Suprapubic skin (tissue), 4 donors: ENCODE data around the gene NEBL. TPM values are rescaled to one million over a fixed set of nuclear protein-coding genes. Genes with fewer than 3 reads are reported as not detected.

Experiments used
- DNase-seq, 2 donors: peaks; one replicate each; pipeline ENCODE4 v3.0.0-alpha.2; 2019; ENCODE audit warnings: low spot score in 2 of 2
- H3K27ac ChIP-seq: fragments of 200-600 bp; sonication (generic); one replicate; pipeline ENCODE4 v1.5.1; 2019
- H3K27me3 ChIP-seq: fragments of 200-600 bp; sonication (generic); one replicate; pipeline ENCODE4 v1.5.1; 2019
- H3K36me3 ChIP-seq: fragments of 200-600 bp; sonication (generic); one replicate; pipeline ENCODE4 v1.5.1; 2019
- H3K4me1 ChIP-seq: fragments of 200-600 bp; sonication (generic); one replicate; pipeline ENCODE4 v1.5.1; 2019
- H3K4me3 ChIP-seq: fragments of 200-600 bp; sonication (generic); one replicate; pipeline ENCODE4 v1.5.1; 2019; ENCODE audit warnings: mild to moderate bottlenecking
- H3K9me3 ChIP-seq: fragments of 200-600 bp; sonication (generic); one replicate; pipeline ENCODE4 v1.5.1; 2019
- CTCF ChIP-seq, 2 donors: fragments of 200-600 bp in 1 of 2; fragments of 450-650 bp in 1 of 2; sonication (generic) in 1 of 2; IDR thresholded peaks; one replicate each; pipeline ENCODE4 v1.5.1; 2016 to 2019; ENCODE audit warnings: antibody characterized with exemption in 2 of 2, mild to moderate bottlenecking in 1 of 2, moderate library complexity in 1 of 2
- EP300 ChIP-seq: sonication (generic); formaldehyde crosslinking; IDR thresholded peaks from one replicate; pipeline ENCODE4 v1.6.1; 2017; ENCODE audit warnings: antibody characterized with exemption
- POLR2A ChIP-seq, 2 donors: fragments of 450-650 bp; IDR thresholded peaks; one replicate each; pipeline ENCODE4 v1.6.1; 2017; ENCODE audit warnings: antibody characterized with exemption in 2 of 2, mild to moderate bottlenecking in 2 of 2, moderate library complexity in 2 of 2
- POLR2AphosphoS5 ChIP-seq, 3 donors: sonication (generic); formaldehyde crosslinking; IDR thresholded peaks; one replicate each; pipeline ENCODE4 v1.6.1; 2017; ENCODE audit warnings: antibody characterized with exemption in 3 of 3
- WGBS: methylation state at CpG from one replicate; pipeline ENCODE4 v1.1.5; 2018; 5-methylcytosine and 5-hydroxymethylcytosine counted together
- total RNA-seq, 4 donors: library from RNA; depleted of rRNA; stranded (reverse); fragments of >200 nt; gene quantifications; one replicate each; pipeline ENCODE4 v1.1.0, GENCODE V29; 2016

The NEBL gene
- total RNA-seq, 4 donors from 2014 or later = 49.9 to 86.4 (median 70.5) TPM

- peak overlapping the region; percentile 12 for H3K27ac ChIP-seq
- 37% methylated on average over 2 of the region's 2 CpGs for whole genome bisulfite sequencing
- no peak overlapping the region for H3K4me3 ChIP-seq
- no peaks in the 10 kb centered on the region for H3K36me3 ChIP-seq
- TF ChIP-seq CTCF (IDR thresholded peaks at IDR 0.05) (no peak), POLR2AphosphoS5 (IDR thresholded peaks at IDR 0.05) (no peak)
- DNase-seq = no peak
- H3K27me3 ChIP-seq = no peaks in the 10 kb centered on the region
- H3K9me3 ChIP-seq = no peaks in the 10 kb centered on the region
- H3K4me1 ChIP-seq = no peaks in the 10 kb centered on the region
Measured at GRCh38 chr10:20760460-20760859, 136.7 kb downstream of the NEBL start.

GRCh38 chr10:20748551-20748950 lies 148.6 kb downstream of the NEBL start:
- H3K4me1 ChIP-seq = no peaks in the 10 kb centered on the region
- DNase-seq = no peak
- no peak overlapping the region for H3K27ac ChIP-seq
- H3K27me3 ChIP-seq = no peaks in the 10 kb centered on the region
- H3K36me3 ChIP-seq = no peaks in the 10 kb centered on the region
- TF ChIP-seq EP300 (no peak), POLR2A (IDR thresholded peaks at IDR 0.05) (no peak), CTCF (IDR thresholded peaks at IDR 0.05) (no peak), POLR2AphosphoS5 (IDR thresholded peaks at IDR 0.05) (no peak)
- no peak overlapping the region for H3K4me3 ChIP-seq
- peaks cover 13% of the 10 kb centered on the region for H3K9me3 ChIP-seq
- WGBS = 70% methylated on average over 2 of the region's 2 CpGs

- no peak overlapping the region for H3K4me3 ChIP-seq
- H3K27me3 ChIP-seq = no peaks in the 10 kb centered on the region
- no peak overlapping the region for H3K27ac ChIP-seq
- TF ChIP-seq POLR2AphosphoS5 (IDR thresholded peaks at IDR 0.05) (no peak), CTCF (IDR thresholded peaks at IDR 0.05) (no peak), EP300 (no peak), POLR2A (IDR thresholded peaks at IDR 0.05) (no peak)
- no peaks in the 10 kb centered on the region for H3K4me1 ChIP-seq
- H3K36me3 ChIP-seq = no peaks in the 10 kb centered on the region
- no peak for DNase-seq
- H3K9me3 ChIP-seq = peaks cover 13% of the 10 kb centered on the region
Measured at GRCh38 chr10:20747782-20748181, 149.3 kb downstream of the NEBL start.

- Histone ChIP-seq H3K36me3 (no peaks in the 10 kb centered on the region), H3K27me3 (no peaks in the 10 kb centered on the region), H3K9me3 (peaks cover 13% of the 10 kb centered on the region), H3K27ac (no peak overlapping the region), H3K4me1 (no peaks in the 10 kb centered on the region), H3K4me3 (no peak overlapping the region)
- no peak for DNase-seq
- WGBS = 89% methylated on average over 7 of the region's 7 CpGs
- no peak for TF ChIP-seq POLR2AphosphoS5 (IDR thresholded peaks at IDR 0.05)
- TF ChIP-seq EP300 = no peak
- TF ChIP-seq CTCF (IDR thresholded peaks at IDR 0.05) = no peak
- TF ChIP-seq POLR2A (IDR thresholded peaks at IDR 0.05) = no peak
Measured at GRCh38 chr10:20746856-20747255, 150.3 kb downstream of the NEBL start.

GRCh38 chr10:20745556-20746375 lies 151.3 kb downstream of the NEBL start:
- 93% methylated on average over 7 of the region's 7 CpGs for WGBS
- Histone ChIP-seq H3K4me3 (no peak overlapping the region), H3K27ac (no peak overlapping the region), H3K9me3 (peaks cover 10% of the 10 kb centered on the region), H3K4me1 (no peaks in the 10 kb centered on the region), H3K27me3 (no peaks in the 10 kb centered on the region), H3K36me3 (no peaks in the 10 kb centered on the region)
- no peak for DNase-seq
- TF ChIP-seq POLR2AphosphoS5 (IDR thresholded peaks at IDR 0.05) (no peak), CTCF (IDR thresholded peaks at IDR 0.05) (no peak), POLR2A (IDR thresholded peaks at IDR 0.05) (no peak), EP300 (no peak)
